CD4-positive, alpha-beta memory T cell (primary cell): ENCODE results near the gene MTHFR. TPM values are rescaled to one million over a fixed set of nuclear protein-coding genes. Genes with fewer than 3 reads are reported as not detected.
A peak's percentile ranks its signal among the peaks of the same experiment; 100 is the strongest.

Experiments used
- CTCF ChIA-PET: fragments of 350-600 bp; sonication (Branson Sonifier 250); formaldehyde crosslinking; loops from one replicate; lab custom pipeline; 2021; ENCODE audit warnings: inconsistent platforms; ENCODE audit not compliant: partially characterized antibody; lab: Charles Lee
- POLR2A ChIA-PET: fragments of 350-600 bp; sonication (Branson Sonifier 250); formaldehyde crosslinking; loops from one replicate; lab custom pipeline; 2021; ENCODE audit not compliant: partially characterized antibody; lab: Charles Lee
- DNase-seq, 5 donors: peaks; one replicate each; pipeline versions ENCODE4 v3.0.0 to v3.0.0-alpha.2; 2020 to 2022; ENCODE audit warnings: mixed read lengths in 1 of 5
- H3K27ac ChIP-seq: one replicate; pipeline ENCODE4 v1.7.0; 2013; ENCODE audit warnings: low read depth, low read length
- H3K27me3 ChIP-seq: 2 replicates; pipeline ENCODE4 v1.7.0; 2013; ENCODE audit warnings: mild to moderate bottlenecking, low read length, moderate library complexity; ENCODE audit not compliant: insufficient read depth
- H3K36me3 ChIP-seq: 2 replicates; pipeline ENCODE4 v1.7.0; 2013; ENCODE audit warnings: mild to moderate bottlenecking, low read length, moderate library complexity; ENCODE audit not compliant: insufficient read depth
- H3K4me1 ChIP-seq: 2 replicates; pipeline ENCODE4 v1.7.0; 2013; ENCODE audit warnings: mild to moderate bottlenecking, low read length, moderate library complexity; ENCODE audit not compliant: insufficient read depth
- H3K4me3 ChIP-seq, 2 donors: one replicate each; pipeline ENCODE4 v1.7.0; 2013; ENCODE audit warnings: low read length in 2 of 2, mild to moderate bottlenecking in 1 of 2
- H3K9me3 ChIP-seq, 2 donors: one replicate each; pipeline ENCODE4 v1.7.0; 2013; ENCODE audit warnings: low read length in 2 of 2, control low read depth in 1 of 2; ENCODE audit not compliant: control insufficient read depth in 1 of 2
- H3K27ac Mint-ChIP-seq, 7 donors: one replicate each; pipeline ENCODE4 v1.8.0; 2020 to 2021; ENCODE audit warnings: mixed read lengths in 7 of 7, mild to moderate bottlenecking in 6 of 7, inconsistent platforms in 3 of 7, moderate library complexity in 3 of 7
- H3K27me3 Mint-ChIP-seq, 2 donors: one replicate each; pipeline ENCODE4 v1.8.0; 2020 to 2021; ENCODE audit warnings: mixed read lengths in 2 of 2
- H3K36me3 Mint-ChIP-seq, 2 donors: one replicate each; pipeline ENCODE4 v1.8.0; 2020 to 2021; ENCODE audit warnings: mixed read lengths in 2 of 2, inconsistent platforms in 1 of 2, mild to moderate bottlenecking in 1 of 2
- H3K4me1 Mint-ChIP-seq, 4 donors: one replicate each; pipeline ENCODE4 v1.8.0; 2020 to 2021; ENCODE audit warnings: mixed read lengths in 4 of 4, mild to moderate bottlenecking in 1 of 4
- H3K4me3 Mint-ChIP-seq, 8 donors: one replicate each; pipeline ENCODE4 v1.8.0; 2020 to 2021; ENCODE audit warnings: mixed read lengths in 8 of 8, mild to moderate bottlenecking in 7 of 8, moderate library complexity in 6 of 8, inconsistent platforms in 3 of 8
- H3K9me3 Mint-ChIP-seq, 8 donors: one replicate each; pipeline ENCODE4 v1.8.0; 2020 to 2021; ENCODE audit warnings: mixed read lengths in 8 of 8, mild to moderate bottlenecking in 5 of 8, inconsistent platforms in 3 of 8, moderate library complexity in 1 of 8
- intact Hi-C: fragments of 100-400 bp; cut with micrococcal nuclease; formaldehyde crosslinking; loops from one replicate; pipeline ENCODE4 v1.15.1; 2023
- polyA plus RNA-seq, 2 donors: library from polyadenylated mRNA; unstranded; fragments of 300-500 nt; fragmentation: Illumina TruSeq; gene quantifications; one replicate each; pipeline ENCODE4 v1.2.3, GENCODE V29; 2021
- total RNA-seq, 2 experiments: library from RNA; stranded (reverse); gene quantifications; one replicate each; pipeline ENCODE4 v1.2.3, GENCODE V29; 2021

Gene MTHFR
- total and polyA plus RNA-seq, 4 experiments from 2014 or later, result 2.3 to 54.2 (median 29.8) TPM

- Histone ChIP-seq H3K9me3 (no peaks in the 10 kb centered on the region), H3K4me3 (no peak overlapping the region), H3K27ac (no peak overlapping the region), H3K27me3 (no peaks in the 10 kb centered on the region), H3K36me3 (no peaks in the 10 kb centered on the region), H3K4me1 (peaks cover 12% of the 10 kb centered on the region)
- Mint-ChIP-seq H3K4me1 (peaks cover 2 to 9% (median 5%) of the 10 kb centered on the region in 4 donors), H3K9me3 (no peaks in the 10 kb centered on the region), H3K4me3 (no peak overlapping the region), H3K27me3 (no peaks in the 10 kb centered on the region), H3K27ac (no peak overlapping the region), H3K36me3 (peaks cover 7 to 10% of the 10 kb centered on the region in 2 donors)
- ChIA-PET CTCF (interaction anchor here (0.7 to 2.7 kb wide), 3 partner anchors 17 to 43 kb away, joined by 3 to 7 read pairs (median 5); partner anchors contain the start of genes CLCN6 and MTHFR), POLR2A (interaction anchor here (0.6 kb wide), 2 partner anchors 17 to 122 kb away, joined by 3 to 5 read pairs; no protein-coding TSS in a partner anchor)
- intact Hi-C loops, result no loop called here
- DNase-seq, result no peak
These were observed 19.6 kb downstream of the MTHFR start for GRCh38 chr1:11786168-11786567.

GRCh38 chr1:11784993-11785769, 20.6 kb downstream of the MTHFR start:
- Histone ChIP-seq H3K9me3 (no peaks in the 10 kb centered on the region), H3K4me1 (peaks cover 12% of the 10 kb centered on the region), H3K27ac (no peak overlapping the region), H3K4me3 (no peak overlapping the region), H3K36me3 (no peaks in the 10 kb centered on the region), H3K27me3 (no peaks in the 10 kb centered on the region)
- H3K9me3 Mint-ChIP-seq, result no peaks in the 10 kb centered on the region
- DNase-seq, result peak in 1 of 5 donors; percentile 34
- H3K36me3 Mint-ChIP-seq, result peaks cover 0 to 3% of the 10 kb centered on the region in 2 donors
- intact Hi-C loops, result loop anchor here (2.0 kb wide), 1 partner anchor 22 kb away; the partner anchor contains the start of gene CLCN6
- no peaks in the 10 kb centered on the region for H3K27me3 Mint-ChIP-seq
- CTCF ChIA-PET, result interaction anchor here (1.0 to 2.7 kb wide), 5 partner anchors 9 to 21 kb away, joined by 3 to 7 read pairs (median 5); partner anchors contain the start of genes CLCN6 and MTHFR
- peaks cover 2 to 9% (median 5%) of the 10 kb centered on the region in 4 donors for H3K4me1 Mint-ChIP-seq
- H3K27ac Mint-ChIP-seq, result no peak overlapping the region
- H3K4me3 Mint-ChIP-seq, result peak overlapping the region in 2 of 8 donors; percentile 43 to 54
- POLR2A ChIA-PET, result interaction anchor here (1.0 to 1.1 kb wide), 3 partner anchors 8 to 123 kb away, joined by 3 to 4 read pairs (median 3); no protein-coding TSS in a partner anchor

- intact Hi-C loops, result loop anchor here (2.0 kb wide), 1 partner anchor 22 kb away; the partner anchor contains the start of gene CLCN6
- Mint-ChIP-seq H3K36me3 (peaks cover 0 to under 1% of the 10 kb centered on the region in 2 donors), H3K9me3 (peaks cover 0 to under 1% (median 0%) of the 10 kb centered on the region in 8 donors), H3K27me3 (no peaks in the 10 kb centered on the region), H3K27ac (no peak overlapping the region), H3K4me3 (peak overlapping the region in 1 of 8 donors; percentile 26), H3K4me1 (peaks cover 2 to 9% (median 5%) of the 10 kb centered on the region in 4 donors)
- H3K27ac ChIP-seq, result no peak overlapping the region
- no peak for DNase-seq
- H3K4me1 ChIP-seq, result peaks cover 12% of the 10 kb centered on the region
- POLR2A ChIA-PET, result interaction anchor here (1.0 to 1.1 kb wide), 3 partner anchors 8 to 123 kb away, joined by 3 to 4 read pairs (median 3); no protein-coding TSS in a partner anchor
- H3K4me3 ChIP-seq, result no peak overlapping the region
- CTCF ChIA-PET, result interaction anchor here (1.1 to 2.7 kb wide), 4 partner anchors 8 to 22 kb away, joined by 3 to 7 read pairs (median 5); partner anchors contain the start of genes CLCN6 and MTHFR
- H3K36me3 ChIP-seq, result no peaks in the 10 kb centered on the region
- H3K9me3 ChIP-seq, result no peaks in the 10 kb centered on the region
- H3K27me3 ChIP-seq, result no peaks in the 10 kb centered on the region
These were observed 21.3 kb downstream of the MTHFR start for GRCh38 chr1:11784256-11784992.

- Mint-ChIP-seq H3K27me3 (no peaks in the 10 kb centered on the region), H3K27ac (no peak overlapping the region), H3K4me3 (no peak overlapping the region), H3K4me1 (peaks cover 2 to 9% (median 5%) of the 10 kb centered on the region in 4 donors), H3K9me3 (peaks cover 0 to 2% (median 0%) of the 10 kb centered on the region in 8 donors), H3K36me3 (no peaks in the 10 kb centered on the region)
- no peak overlapping the region for H3K27ac ChIP-seq
- ChIA-PET CTCF (no interaction called here), POLR2A (no interaction called here)
- DNase-seq, result no peak
- H3K4me1 ChIP-seq, result peaks cover 12% of the 10 kb centered on the region
- no peak overlapping the region for H3K4me3 ChIP-seq
- H3K27me3 ChIP-seq, result no peaks in the 10 kb centered on the region
- no peaks in the 10 kb centered on the region for H3K36me3 ChIP-seq
- intact Hi-C loops, result no loop called here
- no peaks in the 10 kb centered on the region for H3K9me3 ChIP-seq
These were observed 22.2 kb downstream of the MTHFR start for GRCh38 chr1:11783556-11783955.

- no peaks in the 10 kb centered on the region for H3K36me3 Mint-ChIP-seq
- H3K9me3 ChIP-seq, result no peaks in the 10 kb centered on the region
- ChIA-PET POLR2A (no interaction called here), CTCF (interaction anchor here (1.2 kb wide), 1 partner anchor 32 kb away, joined by 4 read pairs; no protein-coding TSS in a partner anchor)
- peaks cover 2 to 9% (median 5%) of the 10 kb centered on the region in 4 donors for H3K4me1 Mint-ChIP-seq
- DNase-seq, result no peak
- peaks cover 12% of the 10 kb centered on the region for H3K4me1 ChIP-seq
- H3K36me3 ChIP-seq, result no peaks in the 10 kb centered on the region
- H3K4me3 Mint-ChIP-seq, result no peak overlapping the region
- no peak overlapping the region for H3K4me3 ChIP-seq
- peaks cover 0 to 2% (median 0%) of the 10 kb centered on the region in 8 donors for H3K9me3 Mint-ChIP-seq
- no peak overlapping the region for H3K27ac ChIP-seq
- intact Hi-C loops, result no loop called here
- H3K27me3 Mint-ChIP-seq, result no peaks in the 10 kb centered on the region
- no peaks in the 10 kb centered on the region for H3K27me3 ChIP-seq
- H3K27ac Mint-ChIP-seq, result no peak overlapping the region
These were observed 23.5 kb downstream of the MTHFR start for GRCh38 chr1:11782127-11782708.

GRCh38 chr1:11781297-11781696, 24.5 kb downstream of the MTHFR start:
- Histone ChIP-seq H3K36me3 (no peaks in the 10 kb centered on the region), H3K27ac (no peak overlapping the region), H3K27me3 (no peaks in the 10 kb centered on the region), H3K4me3 (no peak overlapping the region), H3K4me1 (peaks cover 12% of the 10 kb centered on the region), H3K9me3 (no peaks in the 10 kb centered on the region)
- Mint-ChIP-seq H3K4me1 (peaks cover 2 to 9% (median 5%) of the 10 kb centered on the region in 4 donors), H3K9me3 (peaks cover 0 to 2% (median 0%) of the 10 kb centered on the region in 8 donors), H3K27me3 (no peaks in the 10 kb centered on the region), H3K4me3 (no peak overlapping the region), H3K27ac (no peak overlapping the region), H3K36me3 (no peaks in the 10 kb centered on the region)
- CTCF ChIA-PET, result interaction anchor here (0.6 kb wide), 1 partner anchor 8 kb away, joined by 3 read pairs; no protein-coding TSS in a partner anchor
- POLR2A ChIA-PET, result no interaction called here
- no peak for DNase-seq
- intact Hi-C loops, result no loop called here
